IMR-90 (cell line): Measurements from ENCODE around the gene SLC38A11. TPM values are rescaled to one million over a fixed set of nuclear protein-coding genes. Genes with fewer than 3 reads are reported as not detected.

Experiments
- ATAC-seq: fragments of 200-7000 bp; cut with Tn5 transposase; 2 replicates; pipeline ENCODE4 v1.9.1; 2020; ENCODE audit warnings: low read depth, mild to moderate bottlenecking, moderate library complexity
- BruUV-seq: library from RNA; stranded (reverse); fragments of 400-500 nt; replicated peaks from 2 replicates; lab custom pipeline; 2021; lab: Mats Ljungman, UMichigan
- CTCF ChIA-PET: fragments of 300-600 bp; formaldehyde crosslinking; extraction: SDS; loops from one replicate; lab custom pipeline; 2021; ENCODE audit warnings: antibody characterized with exemption; lab: Yijun Ruan, JAX
- POLR2A ChIA-PET: fragments of 300-600 bp; sonication (Branson Sonifier 250); formaldehyde crosslinking; loops from one replicate; lab custom pipeline; 2022; ENCODE audit warnings: antibody characterized with exemption; ENCODE audit not compliant: unreplicated experiment; lab: Charles Lee
- DNase-seq: peaks from one replicate; pipeline ENCODE4 v3.0.0; 2013
- H2AFZ ChIP-seq: replicated peaks from 2 replicates; pipeline ENCODE3; 2013; ENCODE audit warnings: low read length, mild to moderate bottlenecking; ENCODE audit not compliant: poor library complexity
- H2AK5ac ChIP-seq: 2 replicates; pipeline ENCODE4 v1.6.1; 2013; ENCODE audit warnings: low read depth, low read length, inconsistent platforms
- H2AK9ac ChIP-seq: replicated peaks from 2 replicates; pipeline ENCODE3; 2013; ENCODE audit warnings: mild to moderate bottlenecking, low read depth, low read length, moderate library complexity; ENCODE audit not compliant: poor library complexity
- H2BK120ac ChIP-seq: 2 replicates; pipeline ENCODE4 v1.6.1; 2013; ENCODE audit warnings: low read depth, low read length, inconsistent platforms
- H2BK15ac ChIP-seq: 3 replicates; pipeline ENCODE4 v1.6.1; 2013; ENCODE audit warnings: low read depth, low read length, inconsistent platforms
- H2BK20ac ChIP-seq: 2 replicates; pipeline ENCODE4 v1.6.1; 2013; ENCODE audit warnings: low read depth, mild to moderate bottlenecking, inconsistent platforms, low read length, moderate library complexity
- H2BK5ac ChIP-seq: 2 replicates; pipeline ENCODE4 v1.6.1; 2013; ENCODE audit warnings: mild to moderate bottlenecking, low read depth, low read length, inconsistent platforms; ENCODE audit not compliant: poor library complexity, severe bottlenecking
- H3K14ac ChIP-seq: replicated peaks from 2 replicates; pipeline ENCODE4 v1.6.1; 2013; ENCODE audit warnings: low read depth, low read length, inconsistent platforms
- H3K18ac ChIP-seq: 2 replicates; pipeline ENCODE4 v1.6.1; 2013; ENCODE audit warnings: low read depth, low read length, control low read depth
- H3K23ac ChIP-seq: 2 replicates; pipeline ENCODE4 v1.6.1; 2013; ENCODE audit warnings: low read depth, low read length, inconsistent platforms
- H3K27ac ChIP-seq: 2 replicates; pipeline ENCODE4 v1.5.1; 2013; ENCODE audit warnings: mild to moderate bottlenecking, control low read depth, low read length; ENCODE audit not compliant: insufficient read depth
- H3K27me3 ChIP-seq: 2 replicates; pipeline ENCODE4 v1.6.1; 2013; ENCODE audit warnings: low read length; ENCODE audit not compliant: control insufficient read depth, insufficient read depth
- H3K36me3 ChIP-seq: 2 replicates; pipeline ENCODE4 v1.6.1; 2013; ENCODE audit warnings: low read length, mixed read lengths; ENCODE audit not compliant: control insufficient read depth, insufficient read depth
- H3K4ac ChIP-seq: 2 replicates; pipeline ENCODE4 v1.6.1; 2013; ENCODE audit warnings: low read depth, low read length, inconsistent platforms
- H3K4me1 ChIP-seq: 2 replicates; pipeline ENCODE4 v1.6.1; 2013; ENCODE audit warnings: low read length, mixed read lengths; ENCODE audit not compliant: control insufficient read depth, insufficient read depth
- H3K4me2 ChIP-seq: 2 replicates; pipeline ENCODE4 v1.6.1; 2013; ENCODE audit warnings: low read depth, mild to moderate bottlenecking, control low read depth, low read length, moderate library complexity
- H3K4me3 ChIP-seq: 2 replicates; pipeline ENCODE4 v1.5.1; 2013; ENCODE audit warnings: low read depth, mild to moderate bottlenecking, control low read depth, low read length, moderate library complexity; ENCODE audit not compliant: insufficient read depth
- H3K56ac ChIP-seq: 2 replicates; pipeline ENCODE4 v1.6.1; 2013; ENCODE audit warnings: low read length, inconsistent platforms; ENCODE audit not compliant: insufficient read depth; ENCODE audit errors: extremely low read depth
- H3K79me1 ChIP-seq, 2 experiments: 2 replicates each; pipeline ENCODE4 v1.6.1; 2013; ENCODE audit warnings: low read length in 2 of 2, inconsistent platforms in 1 of 2, low read depth in 1 of 2
- H3K9ac ChIP-seq: 2 replicates; pipeline ENCODE4 v1.6.1; 2013; ENCODE audit warnings: low read depth, low read length, control low read depth
- H3K9me1 ChIP-seq: 2 replicates; pipeline ENCODE4 v1.6.1; 2013; ENCODE audit warnings: low read length, inconsistent platforms; ENCODE audit not compliant: insufficient read depth
- H3K9me3 ChIP-seq: 2 replicates; pipeline ENCODE4 v1.6.1; 2013; ENCODE audit warnings: low read length; ENCODE audit not compliant: control insufficient read depth, insufficient read depth
- H4K20me1 ChIP-seq: 2 replicates; pipeline ENCODE4 v1.6.1; 2013; ENCODE audit warnings: low read length, inconsistent platforms; ENCODE audit not compliant: insufficient read depth
- H4K5ac ChIP-seq: 2 replicates; pipeline ENCODE4 v1.6.1; 2013; ENCODE audit warnings: mild to moderate bottlenecking, low read depth, low read length, control low read depth
- H4K8ac ChIP-seq, 2 experiments: 2 replicates each; pipeline ENCODE4 v1.6.1; 2013; ENCODE audit warnings: low read depth in 2 of 2, low read length in 2 of 2, control low read depth in 1 of 2, inconsistent platforms in 1 of 2
- H4K91ac ChIP-seq: 2 replicates; pipeline ENCODE4 v1.6.1; 2013; ENCODE audit warnings: low read depth, low read length, inconsistent platforms; ENCODE audit not compliant: insufficient read depth
- BHLHE40 ChIP-seq: fragments of 150-350 bp; IDR thresholded peaks from 2 replicates; pipeline ENCODE4 v1.6.1; 2016; ENCODE audit warnings: mild to moderate bottlenecking, low read depth, low read length
- CEBPB ChIP-seq: IDR thresholded peaks from 2 replicates; pipeline ENCODE4 v1.6.1; 2012; ENCODE audit warnings: low read depth, low read length, improper control_type of control experiment
- CHD1 ChIP-seq: IDR thresholded peaks from 2 replicates; pipeline ENCODE4 v1.6.1; 2012; ENCODE audit warnings: low read depth, low read length, improper control_type of control experiment
- CTCF ChIP-seq: conservative IDR thresholded peaks from 2 replicates; pipeline ENCODE4 v1.5.1; 2012; ENCODE audit warnings: mild to moderate bottlenecking, low read depth, low read length, improper control_type of control experiment
- ELK1 ChIP-seq: fragments of 150-350 bp; IDR thresholded peaks from 2 replicates; pipeline ENCODE4 v1.6.1; 2016; ENCODE audit warnings: low read depth, mild to moderate bottlenecking, low read length, moderate library complexity, borderline replicate concordance
- FOS ChIP-seq: fragments of 150-350 bp; IDR thresholded peaks from 2 replicates; pipeline ENCODE4 v1.6.1; 2016; ENCODE audit warnings: low read depth, low read length
- MAFK ChIP-seq: IDR thresholded peaks from 2 replicates; pipeline ENCODE4 v1.6.1; 2012; ENCODE audit warnings: low read depth, low read length, improper control_type of control experiment
- MAZ ChIP-seq: IDR thresholded peaks from 2 replicates; pipeline ENCODE4 v1.6.1; 2012; ENCODE audit warnings: low read depth, mild to moderate bottlenecking, low read length, improper control_type of control experiment, moderate library complexity, borderline replicate concordance
- MXI1 ChIP-seq: IDR thresholded peaks from 2 replicates; pipeline ENCODE4 v1.6.1; 2012; ENCODE audit warnings: low read depth, mild to moderate bottlenecking, low read length, moderate library complexity, borderline replicate concordance
- NFE2L2 ChIP-seq: fragments of 150-350 bp; IDR thresholded peaks from 2 replicates; pipeline ENCODE4 v1.6.1; 2016; ENCODE audit warnings: low read depth, mild to moderate bottlenecking, low read length
- POLR2A ChIP-seq: IDR thresholded peaks from 2 replicates; pipeline ENCODE4 v1.6.1; 2012; ENCODE audit warnings: mild to moderate bottlenecking, low read depth, low read length
- RAD21 ChIP-seq: IDR thresholded peaks from 2 replicates; pipeline ENCODE4 v1.6.1; 2012; ENCODE audit warnings: low read length, improper control_type of control experiment
- RCOR1 ChIP-seq: IDR thresholded peaks from 2 replicates; pipeline ENCODE4 v1.6.1; 2012; ENCODE audit warnings: mild to moderate bottlenecking, low read length, improper control_type of control experiment; ENCODE audit not compliant: insufficient replicate concordance
- RFX5 ChIP-seq: IDR thresholded peaks from 2 replicates; pipeline ENCODE4 v1.8.0; 2012; ENCODE audit warnings: low read depth, mild to moderate bottlenecking, low read length, moderate library complexity
- SMC3 ChIP-seq: fragments of 150-350 bp; IDR thresholded peaks from 2 replicates; pipeline ENCODE4 v1.6.1; 2016; ENCODE audit warnings: low read depth, mild to moderate bottlenecking, antibody characterized with exemption, low read length, moderate library complexity
- USF2 ChIP-seq: fragments of 150-350 bp; IDR thresholded peaks from 2 replicates; pipeline ENCODE4 v1.6.1; 2017; ENCODE audit warnings: mild to moderate bottlenecking, antibody characterized with exemption, low read length, low read depth
- WGBS, 2 experiments: methylation state at CpG; one replicate each; pipeline versions ENCODE4 v1.1.5 to v1.1.7; 2013; ENCODE audit warnings: missing lambda C conversion rate in 2 of 2; ENCODE audit not compliant: insufficient read length in 1 of 2; ENCODE audit errors: extremely low coverage in 2 of 2; 5-methylcytosine and 5-hydroxymethylcytosine counted together
- dilution Hi-C: fragments of 300-500 bp; cut with HindIII; formaldehyde crosslinking; loops from one replicate; pipeline ENCODE4 v1.14.3; 2018; ENCODE audit warnings: low sequenced_read_pairs; ENCODE audit not compliant: unreplicated experiment
- in situ Hi-C: fragments of 300-500 bp; cut with MboI; formaldehyde crosslinking; loops from 3 replicates; pipeline ENCODE4 v1.14.3; 2019; ENCODE audit warnings: low sequenced_read_pairs, inconsistent platforms, mixed read lengths
- intact Hi-C: fragments of 100-400 bp; cut with micrococcal nuclease; formaldehyde crosslinking; loops from 2 replicates; pipeline ENCODE4 v1.10.0; 2022
- polyA plus RNA-seq, 3 experiments: library from polyadenylated mRNA; depleted of rRNA; stranded (reverse); fragments of >200 nt; gene quantifications; 2 replicates each; pipeline ENCODE4 v1.2.3, GENCODE V29; 2012; ENCODE audit warnings: low replicate concordance in 1 of 3
- total RNA-seq: library from RNA; depleted of rRNA; stranded (reverse); fragments of >200 nt; gene quantifications from 2 replicates; pipeline ENCODE4 v1.2.3, GENCODE V29; 2012

SLC38A11 gene
- total and polyA plus RNA-seq, 2 of the 4 experiments (the other 2 are of a cell fraction): 0.18 to 0.21 TPM

GRCh38 chr2:164948540-164948939 lies 6.8 kb downstream of the SLC38A11 start:
- no peak overlapping the region for H2AK5ac ChIP-seq
- ChIA-PET CTCF (interaction anchor here (0.7 kb wide), 1 partner anchor 1116 kb away, joined by 4 read pairs; no protein-coding TSS in a partner anchor), POLR2A (no interaction called here)
- H3K4me1 ChIP-seq: no peaks in the 10 kb centered on the region
- H3K27me3 ChIP-seq: peaks cover 5% of the 10 kb centered on the region; the same call in 1 of the 2 replicates
- H3K18ac ChIP-seq: no peak overlapping the region
- no peak overlapping the region for H2AK9ac ChIP-seq
- H4K8ac ChIP-seq: no peak overlapping the region
- no peak overlapping the region for H2BK120ac ChIP-seq
- H4K5ac ChIP-seq: no peak overlapping the region
- no peaks in the 10 kb centered on the region for H4K20me1 ChIP-seq
- no peak overlapping the region for H3K9ac ChIP-seq
- H3K9me1 ChIP-seq: no peaks in the 10 kb centered on the region
- H4K91ac ChIP-seq: no peak overlapping the region
- no peak overlapping the region for H3K4ac ChIP-seq
- H3K4me2 ChIP-seq: no peak overlapping the region
- no peak overlapping the region for H3K14ac ChIP-seq
- dilution Hi-C loops: no loop called here
- no peaks in the 10 kb centered on the region for H3K36me3 ChIP-seq
- H2BK5ac ChIP-seq: no peak overlapping the region
- intact Hi-C loops: no loop called here
- in situ Hi-C loops: no loop called here
- H2BK20ac ChIP-seq: no peak overlapping the region
- no peak overlapping the region for H3K23ac ChIP-seq
- no peak overlapping the region for H3K4me3 ChIP-seq
- no peak overlapping the region for H2BK15ac ChIP-seq
- H3K56ac ChIP-seq: no peak overlapping the region
- no peak overlapping the region for H3K27ac ChIP-seq
- H3K9me3 ChIP-seq: no peaks in the 10 kb centered on the region
- BruUV-seq: no TSS peak
- no peak for DNase-seq
- ATAC-seq: no peak
- TF ChIP-seq MAZ (no peak), RAD21 (no peak), CHD1 (no peak), POLR2A (no peak), RFX5 (no peak), FOS (no peak), SMC3 (no peak), BHLHE40 (no peak), CTCF (no peak), USF2 (no peak), RCOR1 (no peak), ELK1 (no peak), NFE2L2 (no peak), MXI1 (no peak), MAFK (no peak), CEBPB (no peak)
- H3K79me1 ChIP-seq: no peaks in the 10 kb centered on the region
- H2AFZ ChIP-seq: no peak overlapping the region
- no CpG with 5 or more reads among the region's 1 CpG for WGBS, 2 experiments
